Activated B cell treated with CpG ODN at 0.5 μM for 24 hours (primary cell): ENCODE results near the gene TMC1. TPM values are rescaled to one million over a fixed set of nuclear protein-coding genes. Genes with fewer than 3 reads are reported as not detected.

Experiments used
- ATAC-seq: fragments of 200-7000 bp; cut with Tn5 transposase; one replicate; pipeline ENCODE4 v1.10.0; 2021; ENCODE audit warnings: low read depth, mild to moderate bottlenecking, moderate library complexity
- CTCF ChIA-PET: fragments of 350-600 bp; sonication (Branson Sonifier 250); formaldehyde crosslinking; loops from one replicate; lab custom pipeline; 2021; ENCODE audit warnings: antibody characterized with exemption; lab: Charles Lee
- POLR2A ChIA-PET: fragments of 350-600 bp; sonication (Branson Sonifier 250); formaldehyde crosslinking; loops from one replicate; lab custom pipeline; 2021; ENCODE audit warnings: antibody characterized with exemption; lab: Charles Lee
- DNase-seq: peaks from one replicate; pipeline ENCODE4 v3.0.0; 2022
- H3K27ac Mint-ChIP-seq: one replicate; pipeline ENCODE4 v1.8.0; 2020; ENCODE audit warnings: mixed read lengths
- H3K27me3 Mint-ChIP-seq: one replicate; pipeline ENCODE4 v1.8.0; 2021; ENCODE audit warnings: mixed read lengths
- H3K36me3 Mint-ChIP-seq: one replicate; pipeline ENCODE4 v1.8.0; 2021; ENCODE audit warnings: low read depth, mixed read lengths
- H3K4me1 Mint-ChIP-seq: one replicate; pipeline ENCODE4 v1.8.0; 2021; ENCODE audit warnings: mixed read lengths
- H3K4me3 Mint-ChIP-seq: one replicate; pipeline ENCODE4 v1.8.0; 2020; ENCODE audit warnings: mild to moderate bottlenecking, mixed read lengths
- H3K9me3 Mint-ChIP-seq: one replicate; pipeline ENCODE4 v1.8.0; 2020; ENCODE audit warnings: mixed read lengths
- intact Hi-C: fragments of 100-400 bp; cut with micrococcal nuclease; formaldehyde crosslinking; loops from one replicate; pipeline ENCODE4 v1.15.1; 2024
- total RNA-seq: library from RNA; stranded (reverse); gene quantifications from 2 replicates; pipeline ENCODE4 v1.2.3, GENCODE V29; 2022
- TF ChIP-seq, protein P1 (sequence below): fragments of 200-600 bp; IDR thresholded peaks from one replicate; pipeline ENCODE4 v1.8.0; 2022; ENCODE audit warnings: antibody characterized with exemption, mild to moderate bottlenecking

The TMC1 gene
- total RNA-seq, 1 donor from 2014 or later, result not detected

DNA sequence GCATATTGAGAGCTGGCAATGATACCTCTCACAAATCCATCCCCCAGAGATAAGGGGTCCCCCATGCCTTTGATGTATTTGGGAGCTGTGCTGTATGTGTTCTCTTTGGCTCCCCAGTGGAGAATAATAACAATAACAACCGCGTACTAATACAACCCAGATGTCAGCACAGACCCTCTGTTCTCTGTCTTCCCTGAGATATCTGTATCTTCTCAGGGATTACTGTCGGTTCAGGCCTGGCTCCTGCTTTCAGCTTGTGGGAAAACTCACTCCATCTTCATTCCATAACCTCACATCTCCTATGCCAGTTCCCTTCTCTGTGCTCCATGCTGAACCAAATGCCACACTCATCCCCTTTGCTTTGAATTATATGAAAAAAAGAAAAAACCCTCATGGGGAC is 76.2 kb downstream of the TMC1 start:
- TF ChIP-seq, protein P1, sequence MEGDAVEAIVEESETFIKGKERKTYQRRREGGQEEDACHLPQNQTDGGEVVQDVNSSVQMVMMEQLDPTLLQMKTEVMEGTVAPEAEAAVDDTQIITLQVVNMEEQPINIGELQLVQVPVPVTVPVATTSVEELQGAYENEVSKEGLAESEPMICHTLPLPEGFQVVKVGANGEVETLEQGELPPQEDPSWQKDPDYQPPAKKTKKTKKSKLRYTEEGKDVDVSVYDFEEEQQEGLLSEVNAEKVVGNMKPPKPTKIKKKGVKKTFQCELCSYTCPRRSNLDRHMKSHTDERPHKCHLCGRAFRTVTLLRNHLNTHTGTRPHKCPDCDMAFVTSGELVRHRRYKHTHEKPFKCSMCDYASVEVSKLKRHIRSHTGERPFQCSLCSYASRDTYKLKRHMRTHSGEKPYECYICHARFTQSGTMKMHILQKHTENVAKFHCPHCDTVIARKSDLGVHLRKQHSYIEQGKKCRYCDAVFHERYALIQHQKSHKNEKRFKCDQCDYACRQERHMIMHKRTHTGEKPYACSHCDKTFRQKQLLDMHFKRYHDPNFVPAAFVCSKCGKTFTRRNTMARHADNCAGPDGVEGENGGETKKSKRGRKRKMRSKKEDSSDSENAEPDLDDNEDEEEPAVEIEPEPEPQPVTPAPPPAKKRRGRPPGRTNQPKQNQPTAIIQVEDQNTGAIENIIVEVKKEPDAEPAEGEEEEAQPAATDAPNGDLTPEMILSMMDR, result no peak
- ChIA-PET POLR2A (no interaction called here), CTCF (interaction anchor here (1.0 to 1.8 kb wide), 3 partner anchors 306 to 319 kb away, joined by 3 to 7 read pairs (median 3); no protein-coding TSS in a partner anchor)
- no peaks in the 10 kb centered on the region for H3K9me3 Mint-ChIP-seq
- no peak for DNase-seq
- H3K4me3 Mint-ChIP-seq, result no peak overlapping the region
- H3K27ac Mint-ChIP-seq, result no peak overlapping the region
- no peak for ATAC-seq
- H3K27me3 Mint-ChIP-seq, result peaks cover 2% of the 10 kb centered on the region
- H3K4me1 Mint-ChIP-seq, result peaks cover 4% of the 10 kb centered on the region
- intact Hi-C loops, result loop anchor here (10.0 kb wide), 1 partner anchor 427 kb away; no protein-coding TSS in a partner anchor
- no peaks in the 10 kb centered on the region for H3K36me3 Mint-ChIP-seq

DNA sequence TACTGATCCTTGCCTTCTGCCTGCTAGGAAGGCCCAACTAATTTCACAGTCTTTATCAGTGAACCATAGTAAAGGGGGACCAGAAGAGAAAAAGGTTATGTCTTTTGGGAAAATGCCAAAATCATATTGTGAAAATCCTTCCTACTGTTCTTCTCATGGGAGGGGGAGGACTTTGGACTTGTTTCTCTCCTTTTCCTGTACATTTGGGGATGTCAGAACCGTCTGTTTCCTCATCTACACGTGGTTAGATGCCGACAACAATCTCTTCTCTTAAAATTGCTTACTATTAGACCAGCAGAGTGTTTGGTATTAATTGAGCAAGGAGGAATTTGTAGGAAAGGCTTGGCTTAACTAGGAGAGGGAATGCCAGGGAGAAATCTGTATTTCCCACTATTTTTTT is 77.2 kb downstream of the TMC1 start:
- H3K36me3 Mint-ChIP-seq, result no peaks in the 10 kb centered on the region
- ATAC-seq (no peak), DNase-seq (no peak)
- no peaks in the 10 kb centered on the region for H3K9me3 Mint-ChIP-seq
- H3K27ac Mint-ChIP-seq, result no peak overlapping the region
- CTCF ChIA-PET, result interaction anchor here (1.8 kb wide), 1 partner anchor 320 kb away, joined by 7 read pairs; no protein-coding TSS in a partner anchor
- POLR2A ChIA-PET, result no interaction called here
- TF ChIP-seq, protein P1, result no peak
- no peaks in the 10 kb centered on the region for H3K4me1 Mint-ChIP-seq
- H3K4me3 Mint-ChIP-seq, result no peak overlapping the region
- intact Hi-C loops, result loop anchor here (10.0 kb wide), 1 partner anchor 426 kb away; no protein-coding TSS in a partner anchor
- peaks cover 2% of the 10 kb centered on the region for H3K27me3 Mint-ChIP-seq

DNA sequence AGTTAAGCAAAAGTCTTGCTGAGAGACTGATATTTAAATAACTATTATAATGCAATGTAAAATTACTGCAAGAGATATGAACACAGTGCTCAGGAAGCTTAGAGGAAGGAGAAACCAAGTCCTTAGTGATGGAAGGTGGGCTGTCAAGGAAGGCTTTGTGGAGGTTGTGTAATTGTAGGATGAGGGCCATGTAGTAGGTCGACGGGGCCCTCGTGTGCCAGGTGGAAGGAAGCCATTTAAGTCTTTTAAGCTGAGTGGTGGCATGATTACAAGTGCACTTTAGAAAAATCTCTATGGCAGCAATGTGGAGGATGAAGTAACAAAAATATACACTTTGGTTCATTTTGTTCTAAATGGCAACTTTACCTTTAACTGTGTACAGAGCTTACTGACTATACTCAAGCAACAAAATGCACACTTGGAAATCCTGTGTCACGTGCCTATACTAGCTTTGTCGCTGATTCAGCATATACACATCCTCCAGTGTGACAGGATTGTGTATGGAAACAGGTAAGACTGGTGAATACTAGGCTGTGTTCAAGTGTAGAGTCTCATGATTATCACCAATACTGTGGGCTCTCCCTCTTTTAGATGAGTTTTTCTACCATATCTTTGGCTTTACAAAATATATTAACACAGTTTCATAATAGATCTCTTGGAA is 78.6 kb downstream of the TMC1 start:
- H3K27me3 Mint-ChIP-seq, result no peaks in the 10 kb centered on the region
- H3K4me3 Mint-ChIP-seq, result no peak overlapping the region
- no peaks in the 10 kb centered on the region for H3K9me3 Mint-ChIP-seq
- H3K4me1 Mint-ChIP-seq, result no peaks in the 10 kb centered on the region
- no peak overlapping the region for H3K27ac Mint-ChIP-seq
- DNase-seq (no peak), ATAC-seq (no peak)
- CTCF ChIA-PET, result interaction anchor here (1.1 kb wide), 1 partner anchor 10 kb away, joined by 3 read pairs; no protein-coding TSS in a partner anchor
- TF ChIP-seq, protein P1, result no peak
- POLR2A ChIA-PET, result no interaction called here
- intact Hi-C loops, result loop anchor here (10.0 kb wide), 1 partner anchor 425 kb away; no protein-coding TSS in a partner anchor
- H3K36me3 Mint-ChIP-seq, result no peaks in the 10 kb centered on the region

DNA sequence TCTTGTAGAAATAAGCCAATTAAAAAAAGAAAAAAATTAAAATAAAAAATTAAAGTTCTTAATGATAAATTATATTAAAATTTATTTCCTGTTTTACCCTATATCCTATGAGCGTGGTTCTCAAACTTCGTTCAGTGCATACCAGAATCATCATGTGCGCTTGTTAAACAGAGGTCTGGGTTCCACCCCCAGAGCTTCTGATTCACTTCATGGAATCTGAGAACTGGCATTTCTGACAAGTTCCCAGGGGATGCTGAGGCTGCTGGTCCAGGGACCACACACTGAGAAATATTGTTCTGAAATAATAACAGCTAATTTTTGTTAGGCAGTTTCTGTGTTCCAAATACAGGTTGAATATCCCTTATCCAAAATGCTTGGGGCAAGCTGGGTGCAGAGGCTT is 79.3 kb downstream of the TMC1 start:
- H3K27me3 Mint-ChIP-seq, result no peaks in the 10 kb centered on the region
- H3K4me3 Mint-ChIP-seq, result no peak overlapping the region
- intact Hi-C loops, result no loop called here
- ATAC-seq (no peak), DNase-seq (no peak)
- H3K27ac Mint-ChIP-seq, result no peak overlapping the region
- ChIA-PET CTCF (interaction anchor here (1.1 to 1.7 kb wide), 2 partner anchors 8 to 11 kb away, joined by 3 to 5 read pairs; no protein-coding TSS in a partner anchor), POLR2A (no interaction called here)
- TF ChIP-seq, protein P1, result no peak
- no peaks in the 10 kb centered on the region for H3K4me1 Mint-ChIP-seq
- no peaks in the 10 kb centered on the region for H3K9me3 Mint-ChIP-seq
- H3K36me3 Mint-ChIP-seq, result no peaks in the 10 kb centered on the region

DNA sequence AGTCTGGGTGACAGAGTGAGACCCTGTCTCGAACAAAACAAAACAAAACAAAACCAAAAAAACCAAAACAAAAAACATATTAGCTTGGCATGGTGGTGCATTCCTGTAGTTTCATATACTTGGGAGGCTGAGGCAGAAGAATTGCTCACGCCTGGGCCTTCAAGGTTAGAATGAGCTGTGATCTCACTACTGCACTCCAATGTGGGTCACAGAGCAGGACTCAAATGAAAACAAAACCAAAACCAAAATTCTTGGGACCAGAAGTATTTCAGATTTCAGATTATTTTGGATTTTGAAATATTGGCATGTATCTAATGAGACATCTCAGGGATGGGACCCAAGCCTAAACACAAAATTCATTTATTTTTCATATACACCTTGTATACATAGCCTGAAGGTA is 80.2 kb downstream of the TMC1 start:
- CTCF ChIA-PET, result interaction anchor here (1.7 kb wide), 1 partner anchor 9 kb away, joined by 5 read pairs; no protein-coding TSS in a partner anchor
- TF ChIP-seq, protein P1, result no peak
- intact Hi-C loops, result no loop called here
- ATAC-seq, result no peak
- Mint-ChIP-seq H3K36me3 (no peaks in the 10 kb centered on the region), H3K4me1 (no peaks in the 10 kb centered on the region), H3K9me3 (no peaks in the 10 kb centered on the region), H3K27me3 (no peaks in the 10 kb centered on the region), H3K4me3 (no peak overlapping the region), H3K27ac (no peak overlapping the region)
- POLR2A ChIA-PET, result interaction anchor here (0.6 kb wide), 1 partner anchor 27 kb away, joined by 3 read pairs; no protein-coding TSS in a partner anchor
- no peak for DNase-seq
